Skeletal muscle satellite cell (primary cell): Measurements from ENCODE around the gene MYOG.

ENCODE experiments used
- H3K27me3 ChIP-seq: 2 replicates; pipeline ENCODE4 v1.7.0; 2013; ENCODE audit warnings: low read length; ENCODE audit not compliant: control insufficient read depth, insufficient read depth
- H3K36me3 ChIP-seq: 2 replicates; pipeline ENCODE4 v1.7.0; 2013; ENCODE audit warnings: mild to moderate bottlenecking, control low read depth, low read length; ENCODE audit not compliant: insufficient read depth
- H3K4me1 ChIP-seq: 2 replicates; pipeline ENCODE4 v1.7.0; 2013; ENCODE audit warnings: low read length; ENCODE audit not compliant: control insufficient read depth, insufficient read depth
- H3K4me2 ChIP-seq: 2 replicates; pipeline ENCODE4 v1.7.0; 2013; ENCODE audit warnings: mild to moderate bottlenecking, low read length
- H3K4me3 ChIP-seq: 2 replicates; pipeline ENCODE4 v1.7.0; 2013; ENCODE audit warnings: low read length
- H3K9ac ChIP-seq: 2 replicates; pipeline ENCODE4 v1.7.0; 2013; ENCODE audit warnings: mild to moderate bottlenecking, low read depth, low read length, moderate library complexity
- H3K9me3 ChIP-seq: replicated peaks from 2 replicates; pipeline ENCODE4 v1.7.0; 2013; ENCODE audit warnings: mild to moderate bottlenecking, control low read depth, low read length

The MYOG gene

DNA sequence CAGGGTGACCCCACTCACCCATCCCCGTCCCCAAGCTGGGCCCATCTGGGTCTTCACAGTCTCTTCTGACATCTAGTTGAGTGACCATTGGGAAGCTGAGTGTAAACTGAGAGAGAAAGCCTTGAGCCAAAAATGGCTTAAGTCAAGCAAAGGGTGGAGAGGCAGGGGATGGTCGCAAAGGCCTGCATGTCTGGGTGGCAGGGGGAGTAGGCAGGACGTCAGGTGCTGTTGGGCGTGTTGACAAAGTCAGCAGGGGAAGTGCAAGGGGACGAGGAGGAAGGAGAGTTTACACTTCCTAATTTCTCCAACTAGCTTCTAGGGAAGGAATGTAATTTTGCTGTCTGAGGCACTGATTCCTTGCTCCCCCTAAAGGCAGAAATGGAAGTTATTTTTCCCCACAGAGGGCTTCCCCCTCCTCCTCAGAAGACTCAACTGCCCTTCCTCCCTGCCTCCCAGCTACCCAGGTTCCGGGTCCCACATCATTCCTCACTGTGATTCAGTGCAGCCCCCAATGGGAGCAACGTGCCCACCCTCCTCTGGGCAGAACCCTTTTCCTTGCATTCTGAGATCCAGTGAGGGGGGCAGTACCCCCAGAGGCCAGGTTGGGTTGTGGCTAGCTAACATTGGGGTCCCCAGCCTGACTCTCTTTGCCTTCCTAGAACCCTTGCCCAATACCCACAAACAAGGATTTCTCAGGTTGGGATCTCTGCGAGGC lies 40.5 kb upstream of the MYOG start:
- H3K36me3 ChIP-seq = no peaks in the 10 kb centered on the region
- H3K27me3 ChIP-seq = peaks cover 22% of the 10 kb centered on the region
- H3K4me1 ChIP-seq = peaks cover 34% of the 10 kb centered on the region
- peak overlapping the region; percentile 11 for H3K9ac ChIP-seq
- H3K9me3 ChIP-seq = no peaks in the 10 kb centered on the region
- H3K4me2 ChIP-seq = peak overlapping the region; percentile 21
- no peak overlapping the region for H3K4me3 ChIP-seq

DNA sequence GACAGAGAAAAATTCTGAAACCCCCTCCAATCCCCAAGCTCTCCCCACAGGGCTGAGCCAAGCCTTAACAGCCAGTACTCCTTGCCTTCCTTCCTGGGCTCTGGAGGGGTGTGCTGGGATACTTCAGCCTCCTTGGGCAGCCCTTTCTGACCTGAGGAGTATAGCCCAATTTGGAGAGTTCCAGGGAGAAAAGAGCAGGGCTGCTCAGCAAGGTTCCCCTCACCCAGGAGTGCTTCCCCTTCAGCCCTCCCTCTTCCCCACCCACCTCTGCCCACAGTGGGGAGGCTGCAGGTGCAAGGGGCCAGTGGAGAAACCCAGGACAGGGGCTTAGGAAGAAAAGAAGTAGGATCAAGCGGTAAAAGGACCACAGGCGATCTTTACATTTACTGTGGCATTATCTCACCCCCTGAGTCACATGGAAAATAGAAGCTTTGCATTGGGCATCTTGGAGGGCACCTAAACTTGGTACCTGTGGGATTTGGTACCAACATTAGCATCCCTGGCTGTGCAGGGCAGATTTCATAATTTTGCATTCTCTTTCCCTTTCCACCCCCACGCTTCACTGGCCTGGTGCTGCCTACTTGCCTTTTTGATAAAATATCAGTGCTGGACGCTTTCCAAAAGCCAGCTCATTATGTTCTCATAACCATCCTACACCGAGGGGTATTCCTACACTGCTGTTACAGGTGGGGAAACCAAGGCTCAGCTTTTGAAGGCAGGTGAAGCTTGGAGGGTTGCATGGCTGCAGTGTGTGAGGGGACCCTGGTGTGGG lies 38.9 kb upstream of the MYOG start:
- Histone ChIP-seq H3K27me3 (peaks cover 27% of the 10 kb centered on the region), H3K9ac (no peak overlapping the region), H3K4me1 (peaks cover 33% of the 10 kb centered on the region), H3K4me3 (no peak overlapping the region), H3K36me3 (no peaks in the 10 kb centered on the region), H3K9me3 (no peaks in the 10 kb centered on the region), H3K4me2 (no peak overlapping the region)

DNA sequence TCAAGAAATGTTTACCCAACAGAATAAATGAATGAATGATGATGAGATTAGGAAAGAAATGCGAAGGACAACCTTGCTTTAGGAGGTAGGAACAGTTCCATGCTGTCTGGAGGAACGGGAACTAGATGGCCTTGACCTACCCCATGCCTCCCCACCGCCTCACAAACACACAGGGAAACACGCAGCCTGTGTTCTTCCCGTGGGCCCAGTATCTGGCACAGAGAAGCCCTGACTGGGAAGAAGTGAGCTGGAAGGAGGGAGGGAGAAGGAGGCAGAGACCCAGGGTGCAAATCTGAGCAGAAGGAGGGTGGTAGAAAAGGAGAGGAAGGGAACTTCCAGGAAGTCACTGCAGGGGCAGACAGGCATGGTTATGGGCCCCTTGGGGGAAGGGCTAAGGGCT lies 38.2 kb upstream of the MYOG start:
- Histone ChIP-seq H3K9me3 (no peaks in the 10 kb centered on the region), H3K27me3 (peaks cover 24% of the 10 kb centered on the region)

DNA sequence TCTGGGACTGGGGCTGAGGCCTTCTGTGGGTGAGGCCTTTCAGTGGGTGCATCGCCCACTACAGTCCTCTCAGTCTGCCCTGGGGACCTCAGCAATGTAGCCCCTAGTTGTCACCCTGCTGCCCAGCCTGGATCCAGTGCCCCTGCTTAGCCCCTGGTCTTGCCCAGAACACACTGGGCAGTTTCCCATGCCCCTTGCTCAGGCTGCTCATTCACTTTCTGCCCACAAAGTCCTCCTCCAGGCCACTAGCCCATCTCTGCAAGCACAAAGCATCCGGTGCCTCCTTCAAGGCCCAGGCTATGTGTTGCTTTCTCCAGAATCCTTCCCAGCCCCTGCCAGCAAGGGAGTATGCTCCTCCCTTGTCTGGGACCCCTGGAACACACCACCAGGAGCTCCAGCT lies 36.3 kb upstream of the MYOG start:
- Histone ChIP-seq H3K9me3 (no peaks in the 10 kb centered on the region), H3K9ac (no peak overlapping the region), H3K4me2 (no peak overlapping the region), H3K27me3 (peaks cover 30% of the 10 kb centered on the region), H3K4me3 (no peak overlapping the region), H3K36me3 (no peaks in the 10 kb centered on the region), H3K4me1 (peaks cover 16% of the 10 kb centered on the region)

More for the DNA sequence above, 38.2 kb upstream of the MYOG start:
- Histone ChIP-seq H3K4me2 (no peak overlapping the region), H3K4me3 (no peak overlapping the region), H3K9ac (no peak overlapping the region), H3K36me3 (no peaks in the 10 kb centered on the region), H3K4me1 (peaks cover 27% of the 10 kb centered on the region)

DNA sequence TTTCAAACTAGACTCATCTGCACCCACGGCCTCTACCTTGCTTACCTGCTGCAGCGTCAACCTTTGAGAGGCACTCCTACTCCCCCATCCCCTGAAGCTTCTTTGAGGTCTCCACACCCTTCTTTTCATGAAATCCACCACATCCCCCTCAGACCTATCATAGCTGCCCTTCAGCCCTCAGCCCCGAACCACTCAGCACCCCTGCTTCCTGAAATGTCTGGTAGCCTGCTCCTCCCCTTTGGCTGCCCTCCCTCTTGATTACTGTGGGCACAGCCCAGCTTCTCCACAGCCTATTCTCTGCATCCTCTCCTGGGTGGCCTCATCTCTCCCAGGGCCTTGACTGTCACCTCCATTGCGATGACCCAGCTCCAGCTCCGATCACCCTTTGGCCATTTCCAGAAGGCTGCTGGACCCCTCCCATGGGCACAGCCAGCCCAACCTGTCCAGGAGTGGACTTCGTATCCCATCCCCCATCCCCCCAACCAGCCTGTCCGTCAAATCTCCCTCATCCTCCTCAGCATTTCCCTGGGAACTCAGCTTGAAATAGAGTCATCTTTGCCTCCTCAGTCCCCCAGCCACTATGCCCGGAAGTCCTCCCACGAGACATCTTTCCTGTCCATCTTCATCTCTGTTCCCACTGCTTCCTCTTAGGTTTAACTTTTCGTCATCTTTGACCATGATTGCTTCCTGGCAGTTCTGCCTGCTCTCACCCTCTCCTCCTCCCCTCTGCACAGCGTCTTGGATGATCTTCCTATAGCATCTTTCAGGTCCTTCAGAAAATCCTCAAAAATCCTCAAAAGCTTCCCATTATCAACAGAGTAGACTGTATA lies 35.6 kb upstream of the MYOG start:
- Histone ChIP-seq H3K36me3 (no peaks in the 10 kb centered on the region), H3K4me1 (peaks cover 10% of the 10 kb centered on the region), H3K9ac (no peak overlapping the region), H3K4me3 (no peak overlapping the region), H3K9me3 (no peaks in the 10 kb centered on the region), H3K27me3 (peaks cover 37% of the 10 kb centered on the region), H3K4me2 (no peak overlapping the region)

DNA sequence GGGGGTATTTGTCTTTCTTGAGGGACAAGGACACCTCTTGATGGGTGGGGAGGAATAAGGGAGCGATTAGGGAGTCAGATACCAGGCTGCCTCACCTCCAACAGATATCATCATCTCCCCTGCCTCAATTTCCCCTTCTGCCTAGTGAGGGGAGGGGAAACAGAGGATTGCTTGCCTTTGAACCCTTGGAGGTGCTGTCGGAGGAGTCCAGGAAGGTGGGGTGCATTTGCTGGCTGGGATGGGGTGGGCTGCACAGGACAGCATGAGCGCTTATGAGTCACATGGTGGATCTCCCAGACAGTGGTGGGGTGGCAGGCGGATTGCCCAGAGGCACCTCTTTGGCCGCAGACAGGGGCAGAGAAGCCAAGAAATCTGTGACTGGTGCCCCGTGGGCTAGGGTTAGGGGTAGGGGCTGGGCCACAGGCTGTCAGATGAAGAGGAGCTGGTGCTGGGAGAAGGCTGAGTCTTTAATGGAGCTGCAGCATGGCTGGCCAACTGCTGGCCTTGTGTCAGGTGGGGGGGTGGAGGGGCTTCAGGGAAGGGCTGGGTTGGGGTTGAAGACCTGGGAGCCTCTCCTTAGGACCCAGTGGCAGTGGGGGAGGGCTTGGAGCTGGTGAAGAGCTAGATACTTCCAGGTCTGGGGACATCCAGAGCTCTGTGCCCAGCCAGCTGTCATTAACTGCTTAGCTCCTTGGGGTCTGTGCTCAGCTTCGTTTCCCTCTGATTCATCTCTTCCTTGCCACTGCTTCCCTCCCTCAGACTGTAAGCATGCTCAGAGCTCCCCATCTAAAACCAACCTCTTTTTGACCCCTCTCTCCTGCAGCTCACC lies 34.7 kb upstream of the MYOG start:
- H3K4me3 ChIP-seq = no peak overlapping the region
- H3K4me1 ChIP-seq = peaks cover 8% of the 10 kb centered on the region
- no peaks in the 10 kb centered on the region for H3K36me3 ChIP-seq
- H3K9me3 ChIP-seq = no peaks in the 10 kb centered on the region
- H3K9ac ChIP-seq = no peak overlapping the region
- H3K27me3 ChIP-seq = peaks cover 41% of the 10 kb centered on the region
- no peak overlapping the region for H3K4me2 ChIP-seq

DNA sequence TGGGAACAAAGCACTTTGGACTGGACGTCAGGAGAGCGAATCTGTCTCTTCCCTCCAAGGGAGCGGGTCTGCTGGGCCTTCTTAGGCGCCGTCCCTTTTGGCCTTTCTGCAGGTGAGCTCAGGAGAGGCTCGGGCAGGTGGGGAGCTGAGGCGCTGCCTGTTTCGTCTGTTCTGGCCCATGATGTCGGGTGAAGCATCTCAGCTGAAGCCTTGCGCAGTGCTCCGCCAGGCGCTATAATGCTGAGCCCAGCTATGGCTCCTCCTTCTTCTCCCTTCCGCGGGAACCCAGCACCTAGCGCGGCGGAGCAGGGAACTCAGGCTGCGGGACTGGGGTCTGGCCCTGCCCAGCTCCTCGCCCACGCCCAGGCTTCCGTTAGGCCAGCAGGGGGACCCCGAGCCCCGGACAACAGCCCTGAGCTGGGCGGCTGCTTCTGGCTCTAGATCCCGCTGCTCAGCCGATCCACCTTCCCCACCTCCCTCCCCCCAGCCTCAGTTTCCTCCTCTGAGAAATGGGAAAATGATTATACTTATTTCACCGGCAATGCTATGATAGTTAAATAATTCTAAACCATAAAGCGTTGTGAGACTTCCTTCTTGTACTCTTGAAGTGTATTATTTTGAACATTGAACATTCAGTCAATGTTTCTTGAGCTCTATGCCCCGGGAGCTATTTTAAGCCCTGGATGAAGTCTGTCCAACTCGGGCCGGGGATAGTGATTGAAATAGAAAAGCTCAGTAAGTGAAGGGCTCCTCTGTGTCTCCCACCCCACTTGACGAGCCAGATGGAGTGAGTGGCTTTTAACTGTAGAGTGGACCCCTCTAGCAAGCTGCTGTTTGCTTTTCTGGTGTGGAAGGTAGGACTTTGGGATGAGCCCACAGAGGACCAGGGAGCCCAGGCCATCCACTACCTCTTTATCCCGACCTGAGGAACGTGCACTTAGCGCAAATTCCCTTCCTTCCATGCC lies 32.1 kb upstream of the MYOG start:
- Histone ChIP-seq H3K9ac (no peak overlapping the region), H3K36me3 (no peaks in the 10 kb centered on the region), H3K4me3 (no peak overlapping the region), H3K27me3 (peaks cover 45% of the 10 kb centered on the region), H3K9me3 (no peaks in the 10 kb centered on the region), H3K4me2 (no peak overlapping the region), H3K4me1 (peaks cover 4% of the 10 kb centered on the region)

DNA sequence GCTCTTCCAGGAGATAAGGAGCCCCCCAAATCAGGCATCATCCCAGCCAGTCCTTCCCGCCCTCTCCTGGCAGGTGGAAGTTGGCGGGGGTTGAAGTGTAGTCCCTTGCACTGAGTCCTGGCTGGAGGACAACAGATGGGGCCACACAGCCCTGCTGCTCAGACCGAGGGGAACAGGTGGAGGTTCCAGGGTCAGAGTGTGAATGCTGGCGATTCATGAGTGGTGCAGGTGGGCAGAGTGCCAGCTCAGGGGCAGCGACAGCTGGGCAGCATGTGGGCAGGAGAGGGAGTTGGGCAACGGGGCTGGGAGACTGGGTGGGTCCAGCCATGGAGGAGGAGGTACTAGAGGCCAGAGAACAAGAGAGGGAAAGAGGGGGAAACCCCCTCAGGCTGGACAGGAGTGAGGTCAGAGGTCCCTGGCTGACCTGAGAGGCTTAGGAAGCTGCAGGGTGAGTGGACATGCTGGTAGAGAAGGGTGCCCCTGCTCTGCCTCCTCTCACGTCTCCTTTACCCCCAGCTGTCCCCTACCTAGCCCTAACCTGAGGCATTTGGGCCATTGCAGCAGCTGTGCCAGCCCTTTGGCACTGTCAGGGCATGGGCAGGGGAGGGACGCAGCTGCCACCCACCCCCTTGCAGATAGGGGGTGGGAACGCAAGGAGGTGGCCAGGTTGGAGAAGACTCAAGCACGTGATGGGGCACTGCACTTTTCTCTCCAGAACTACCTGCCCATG lies 30.4 kb upstream of the MYOG start:
- peaks cover 61% of the 10 kb centered on the region for H3K27me3 ChIP-seq
- H3K36me3 ChIP-seq = no peaks in the 10 kb centered on the region
- no peak overlapping the region for H3K9ac ChIP-seq
- no peak overlapping the region for H3K4me2 ChIP-seq
- H3K4me1 ChIP-seq = peaks cover 4% of the 10 kb centered on the region
- no peak overlapping the region for H3K4me3 ChIP-seq
- H3K9me3 ChIP-seq = no peaks in the 10 kb centered on the region

DNA sequence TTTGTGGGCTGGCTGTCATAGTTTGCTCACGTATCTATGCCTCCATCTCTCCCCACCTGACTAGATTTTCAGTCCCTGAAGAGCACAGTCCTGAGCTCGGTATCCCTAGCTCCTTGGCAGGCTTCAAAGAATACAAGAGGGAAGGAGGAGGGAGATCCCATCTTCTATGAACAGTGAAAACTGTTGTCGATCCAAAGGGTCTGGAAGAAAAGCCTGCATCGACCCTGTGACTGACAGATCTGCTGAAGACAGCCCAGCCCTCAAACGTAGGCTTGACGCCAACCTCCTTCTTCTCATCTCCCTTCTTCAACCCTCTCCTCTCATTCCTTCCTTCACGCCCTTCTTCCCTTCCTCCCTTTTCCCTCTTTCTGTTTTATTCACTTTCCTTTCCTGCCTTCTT lies 28.4 kb upstream of the MYOG start:
- Histone ChIP-seq H3K9ac (no peak overlapping the region), H3K9me3 (no peaks in the 10 kb centered on the region), H3K4me1 (peaks cover 4% of the 10 kb centered on the region), H3K36me3 (no peaks in the 10 kb centered on the region), H3K4me3 (no peak overlapping the region), H3K27me3 (peaks cover 73% of the 10 kb centered on the region), H3K4me2 (no peak overlapping the region)

DNA sequence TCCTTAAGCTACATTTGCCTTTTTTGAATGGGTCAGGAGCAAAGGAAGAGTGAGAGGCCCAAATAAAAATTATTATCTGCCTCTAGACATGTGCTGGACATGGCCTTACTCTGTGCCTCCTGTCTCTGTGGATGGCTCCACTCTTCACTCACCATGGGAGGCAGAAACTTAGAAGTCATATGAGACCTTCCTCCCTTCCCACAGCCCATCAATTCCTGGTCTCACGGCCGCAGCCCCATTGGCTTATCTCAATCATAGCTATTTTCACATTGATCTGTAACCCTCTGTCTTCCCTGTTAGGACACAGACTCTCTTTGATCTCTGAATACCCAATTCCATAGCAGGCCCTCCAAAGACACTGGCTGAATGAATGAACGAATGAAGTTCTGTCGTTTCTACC lies 27.5 kb upstream of the MYOG start:
- Histone ChIP-seq H3K4me3 (no peak overlapping the region), H3K9me3 (no peaks in the 10 kb centered on the region), H3K36me3 (no peaks in the 10 kb centered on the region), H3K27me3 (peaks cover 71% of the 10 kb centered on the region), H3K9ac (no peak overlapping the region), H3K4me2 (no peak overlapping the region), H3K4me1 (peaks cover 4% of the 10 kb centered on the region)
